Prostate gland (tissue), 2 donors: Measurements from ENCODE around the gene GRAMD1B. TPM values are rescaled to one million over a fixed set of nuclear protein-coding genes. Genes with fewer than 3 reads are reported as not detected.
"Not testable (repeated sequence)": the region's sequence is repeated elsewhere in the genome, so short reads cannot be mapped to it uniquely, and the experiment has no call there.

Experiments used
- DNase-seq: peaks from one replicate; pipeline ENCODE4 v3.0.0-alpha.2; 2019; ENCODE audit warnings: low spot score
- H3K27ac ChIP-seq, 2 donors: fragments of 200-600 bp; sonication (generic); 2 replicates each; pipeline ENCODE4 v1.5.1; 2017 to 2019
- H3K27me3 ChIP-seq: fragments of 200-600 bp; sonication (generic); replicated peaks from 2 replicates; pipeline ENCODE4 v1.5.1; 2019; ENCODE audit not compliant: insufficient read depth
- H3K36me3 ChIP-seq, 2 donors: fragments of 200-600 bp; sonication (generic); 1 replicate in 1 of 2; 2 replicates in 1 of 2; pipeline versions ENCODE4 v1.5.1 to v1.8.1; 2017 to 2019
- H3K4me1 ChIP-seq: fragments of 200-600 bp; sonication (generic); replicated peaks from 2 replicates; pipeline ENCODE4 v1.5.1; 2019
- H3K4me3 ChIP-seq, 2 donors: fragments of 200-600 bp; sonication (generic); 2 replicates each; pipeline ENCODE4 v1.5.1; 2017 to 2019
- H3K9me3 ChIP-seq: fragments of 200-600 bp; sonication (generic); 2 replicates; pipeline ENCODE4 v1.5.1; 2017
- POLR2A ChIP-seq: fragments of 450-650 bp; IDR thresholded peaks from one replicate; pipeline ENCODE4 v1.6.1; 2016; ENCODE audit warnings: antibody characterized with exemption, mild to moderate bottlenecking
- POLR2AphosphoS5 ChIP-seq: sonication (generic); formaldehyde crosslinking; IDR thresholded peaks from one replicate; pipeline ENCODE4 v1.6.1; 2017; ENCODE audit warnings: antibody characterized with exemption
- WGBS: methylation state at CpG from one replicate; pipeline ENCODE4 v1.1.5; 2018; 5-methylcytosine and 5-hydroxymethylcytosine counted together
- intact Hi-C: fragments of 100-400 bp; cut with DNase I; formaldehyde crosslinking; loops from one replicate; pipeline ENCODE4 v1.14.2; 2022
- total RNA-seq, 2 donors: library from RNA; depleted of rRNA; stranded (reverse); fragments of >200 nt; gene quantifications; one replicate each; pipeline ENCODE4 v1.1.0, GENCODE V29; 2016
- TF ChIP-seq, protein P1 (sequence below), 4 experiments: fragments of 200-600 bp in 2 of 4; fragments of 450-650 bp in 2 of 4; sonication (generic) in 2 of 4; IDR thresholded peaks; 1 replicate in 3 of 4; 2 replicates in 1 of 4; pipeline ENCODE4 v1.5.1; 2016 to 2019; ENCODE audit warnings: antibody characterized with exemption in 4 of 4, mild to moderate bottlenecking in 2 of 4, moderate library complexity in 2 of 4

GRAMD1B gene
- total RNA-seq, 2 donors from 2014 or later = 4.5 to 27.2 TPM

GRCh38 chr11:123458501-123458900 is 28.4 kb downstream of the GRAMD1B start:
- intact Hi-C loops = no loop called here
- TF ChIP-seq, protein P1, sequence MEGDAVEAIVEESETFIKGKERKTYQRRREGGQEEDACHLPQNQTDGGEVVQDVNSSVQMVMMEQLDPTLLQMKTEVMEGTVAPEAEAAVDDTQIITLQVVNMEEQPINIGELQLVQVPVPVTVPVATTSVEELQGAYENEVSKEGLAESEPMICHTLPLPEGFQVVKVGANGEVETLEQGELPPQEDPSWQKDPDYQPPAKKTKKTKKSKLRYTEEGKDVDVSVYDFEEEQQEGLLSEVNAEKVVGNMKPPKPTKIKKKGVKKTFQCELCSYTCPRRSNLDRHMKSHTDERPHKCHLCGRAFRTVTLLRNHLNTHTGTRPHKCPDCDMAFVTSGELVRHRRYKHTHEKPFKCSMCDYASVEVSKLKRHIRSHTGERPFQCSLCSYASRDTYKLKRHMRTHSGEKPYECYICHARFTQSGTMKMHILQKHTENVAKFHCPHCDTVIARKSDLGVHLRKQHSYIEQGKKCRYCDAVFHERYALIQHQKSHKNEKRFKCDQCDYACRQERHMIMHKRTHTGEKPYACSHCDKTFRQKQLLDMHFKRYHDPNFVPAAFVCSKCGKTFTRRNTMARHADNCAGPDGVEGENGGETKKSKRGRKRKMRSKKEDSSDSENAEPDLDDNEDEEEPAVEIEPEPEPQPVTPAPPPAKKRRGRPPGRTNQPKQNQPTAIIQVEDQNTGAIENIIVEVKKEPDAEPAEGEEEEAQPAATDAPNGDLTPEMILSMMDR (IDR thresholded peaks at IDR 0.05) = no peak
- H3K4me3 ChIP-seq = no peak overlapping the region
- no peaks in the 10 kb centered on the region for H3K4me1 ChIP-seq
- H3K36me3 ChIP-seq = no peaks in the 10 kb centered on the region
- no peaks in the 10 kb centered on the region for H3K9me3 ChIP-seq
- WGBS = 74% methylated on average over 2 of the region's 2 CpGs
- no peaks in the 10 kb centered on the region for H3K27me3 ChIP-seq
- no peak for DNase-seq
- H3K27ac ChIP-seq = no peak overlapping the region

- 66% methylated on average over 7 of the region's 7 CpGs for WGBS
- TF ChIP-seq POLR2AphosphoS5 = no peak
- TF ChIP-seq POLR2A = no peak
- H3K27me3 ChIP-seq = no peaks in the 10 kb centered on the region
- intact Hi-C loops = no loop called here
- H3K4me3 ChIP-seq = no peak overlapping the region
- no peak overlapping the region for H3K27ac ChIP-seq
- H3K9me3 ChIP-seq = no peaks in the 10 kb centered on the region
- no peaks in the 10 kb centered on the region for H3K36me3 ChIP-seq
- no peaks in the 10 kb centered on the region for H3K4me1 ChIP-seq
- no peak for DNase-seq
Measured at GRCh38 chr11:123460012-123460700, 30.1 kb downstream of the GRAMD1B start.

- WGBS = 30% methylated on average over 4 of the region's 4 CpGs
- intact Hi-C loops = no loop called here
- Histone ChIP-seq H3K4me1 (no peaks in the 10 kb centered on the region), H3K27ac (no peak overlapping the region), H3K36me3 (no peaks in the 10 kb centered on the region), H3K9me3 (no peaks in the 10 kb centered on the region), H3K4me3 (no peak overlapping the region), H3K27me3 (no peaks in the 10 kb centered on the region)
- TF ChIP-seq, protein P1 (IDR thresholded peaks at IDR 0.05) = no peak
- TF ChIP-seq POLR2A = no peak
- DNase-seq = peak; percentile 7
Measured at GRCh38 chr11:123461164-123461563, 31.1 kb downstream of the GRAMD1B start.

DNA sequence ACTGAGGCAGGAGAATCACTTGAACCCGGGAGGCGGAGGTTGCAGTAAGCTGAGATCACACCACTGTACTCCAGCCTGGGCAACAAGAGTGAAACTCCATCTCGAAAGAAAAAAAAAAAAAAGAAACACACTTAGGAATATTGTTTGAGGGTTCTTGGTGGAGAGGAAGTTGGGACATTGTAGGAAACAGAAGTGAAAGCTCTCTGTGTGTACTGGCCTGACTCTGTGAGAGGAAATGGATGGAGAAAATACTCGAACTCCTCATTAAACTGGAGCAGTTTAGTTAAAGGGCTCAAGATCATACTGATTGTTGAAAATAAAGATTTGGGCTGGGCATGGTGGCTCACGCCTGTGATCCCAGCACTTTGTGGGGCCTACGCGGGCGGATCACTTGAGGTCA is 35.6 kb downstream of the GRAMD1B start:
- intact Hi-C loops, DNase-seq: not testable (repeated sequence)
- WGBS = 89% methylated on average over 8 of the region's 8 CpGs

DNA sequence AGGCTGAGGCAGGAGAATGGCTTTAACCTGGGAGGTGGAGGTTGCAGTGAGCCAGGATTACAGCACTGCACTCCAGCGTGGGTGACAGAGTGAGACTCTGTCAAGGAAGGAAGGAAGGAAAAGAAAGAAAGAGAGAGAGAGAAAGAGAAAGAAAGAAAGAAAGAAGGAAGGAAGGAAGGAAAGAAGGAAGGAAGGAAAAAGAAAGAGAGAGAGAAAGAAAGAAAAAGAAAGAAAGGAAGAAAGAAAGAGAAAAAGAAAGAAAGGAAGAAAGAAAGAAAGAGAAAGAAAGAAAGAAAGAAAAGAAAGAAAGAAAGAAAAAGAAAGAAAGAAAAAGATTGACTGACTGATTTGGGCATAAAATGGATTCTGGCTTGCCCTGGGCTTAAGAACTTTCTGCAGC is 36.1 kb downstream of the GRAMD1B start:
- intact Hi-C loops, H3K4me3 ChIP-seq, H3K27me3 ChIP-seq, H3K36me3 ChIP-seq, DNase-seq, H3K4me1 ChIP-seq, H3K27ac ChIP-seq, H3K9me3 ChIP-seq: not testable (repeated sequence)
- 96% methylated on average over 1 of the region's 1 CpG for WGBS

More for the DNA sequence above, 35.6 kb downstream of the GRAMD1B start:
- H3K4me1 ChIP-seq, H3K9me3 ChIP-seq, H3K36me3 ChIP-seq, H3K27me3 ChIP-seq, H3K4me3 ChIP-seq, H3K27ac ChIP-seq: not testable (repeated sequence)

DNA sequence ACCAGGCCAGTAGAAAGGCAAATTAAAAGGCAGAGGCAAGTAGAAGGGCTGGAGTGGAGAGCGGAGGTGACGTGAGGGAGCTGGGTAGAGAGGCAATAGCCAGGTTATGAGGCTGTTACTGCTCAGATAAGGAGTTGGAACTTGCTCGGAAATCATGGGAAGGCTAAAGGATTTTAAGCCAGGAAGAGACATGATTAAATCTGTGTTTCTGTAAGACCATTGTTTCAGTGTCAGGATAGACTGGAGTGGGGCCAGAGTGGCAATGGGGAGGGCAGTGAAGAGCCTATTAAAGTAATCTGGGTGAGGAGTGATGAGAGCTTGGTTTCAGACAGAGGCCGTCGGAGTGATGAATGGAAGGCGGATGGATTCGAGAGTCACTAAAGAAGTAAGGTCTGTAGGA is 39.0 kb downstream of the GRAMD1B start:
- H3K27me3 ChIP-seq = no peaks in the 10 kb centered on the region
- no peaks in the 10 kb centered on the region for H3K4me1 ChIP-seq
- no peak overlapping the region for H3K4me3 ChIP-seq
- H3K36me3 ChIP-seq = no peaks in the 10 kb centered on the region
- intact Hi-C loops = no loop called here
- DNase-seq = no peak
- H3K27ac ChIP-seq = no peak overlapping the region
- H3K9me3 ChIP-seq = no peaks in the 10 kb centered on the region
- TF ChIP-seq POLR2A = no peak
- no peak for TF ChIP-seq POLR2AphosphoS5
- TF ChIP-seq, protein P1 (IDR thresholded peaks at IDR 0.05) = no peak
- WGBS = 40% methylated on average over 7 of the region's 7 CpGs
